Measurements from ENCODE around the gene CPED1. TPM values are rescaled to one million over a fixed set of nuclear protein-coding genes. Genes with fewer than 3 reads are reported as not detected.
"Not testable (repeated sequence)": the region's sequence is repeated elsewhere in the genome, so short reads cannot be mapped to it uniquely, and the experiment has no call there.

CPED1 gene
- total RNA-seq, 4 donors from 2014 or later = 7.4 to 19.6 (median 11.4) TPM

GRCh38 chr7:121178869-121179497 is 190.5 kb downstream of the CPED1 start:
- Histone ChIP-seq H3K4me3 (replicated peaks in 1 of 3) (no peak overlapping the region), H3K27ac (no peak overlapping the region), H3K9me3 (no peaks in the 10 kb centered on the region), H3K36me3 (no peaks in the 10 kb centered on the region), H3K27me3 (no peaks in the 10 kb centered on the region), H3K4me1 (no peaks in the 10 kb centered on the region)
- DNase-seq = no peak
- TF ChIP-seq POLR2A (IDR thresholded peaks at IDR 0.05) (no peak), CTCF (IDR thresholded peaks at IDR 0.05) (no peak)
- 75 to 85% methylated on average over 2 of the region's 2 CpGs for WGBS, 2 donors
- intact Hi-C loops (cut with DNase I) = no loop called here

- TF ChIP-seq POLR2A (IDR thresholded peaks at IDR 0.05) (no peak), CTCF (IDR thresholded peaks at IDR 0.05) (no peak)
- WGBS, 2 donors = 84 to 87% methylated on average over 4 of the region's 4 CpGs
Observed at GRCh38 chr7:121180436-121181063, 192.0 kb downstream of the CPED1 start.

GRCh38 chr7:121181357-121181756 is 192.8 kb downstream of the CPED1 start:
- 77 to 84% methylated on average over 1 of the region's 1 CpG for whole genome bisulfite sequencing, 2 donors
- no peaks in the 10 kb centered on the region for H3K9me3 ChIP-seq
- H3K4me3 ChIP-seq (replicated peaks in 1 of 3) = no peak overlapping the region
- intact Hi-C loops (cut with DNase I) = no loop called here
- H3K27me3 ChIP-seq = no peaks in the 10 kb centered on the region
- no peaks in the 10 kb centered on the region for H3K4me1 ChIP-seq
- H3K36me3 ChIP-seq = no peaks in the 10 kb centered on the region
- TF ChIP-seq CTCF (IDR thresholded peaks at IDR 0.05) (no peak), POLR2A (IDR thresholded peaks at IDR 0.05) (no peak)
- no peak overlapping the region for H3K27ac ChIP-seq
- DNase-seq = no peak

More at GRCh38 chr7:121180436-121181063, 192.0 kb downstream of the CPED1 start:
- H3K4me3 ChIP-seq (replicated peaks in 1 of 3) = no peak overlapping the region
- no peak overlapping the region for H3K27ac ChIP-seq
- no peak for DNase-seq
- H3K27me3 ChIP-seq = no peaks in the 10 kb centered on the region
- H3K9me3 ChIP-seq = no peaks in the 10 kb centered on the region
- no peaks in the 10 kb centered on the region for H3K36me3 ChIP-seq
- no peaks in the 10 kb centered on the region for H3K4me1 ChIP-seq
- intact Hi-C loops (cut with DNase I) = no loop called here

- Histone ChIP-seq H3K36me3 (no peaks in the 10 kb centered on the region), H3K27ac (no peak overlapping the region), H3K4me3 (replicated peaks in 1 of 3) (no peak overlapping the region), H3K9me3 (no peaks in the 10 kb centered on the region), H3K4me1 (no peaks in the 10 kb centered on the region), H3K27me3 (no peaks in the 10 kb centered on the region)
- DNase-seq = no peak
- intact Hi-C loops (cut with DNase I) = no loop called here
- TF ChIP-seq CTCF (IDR thresholded peaks at IDR 0.05) (no peak), POLR2A (IDR thresholded peaks at IDR 0.05) (no peak)
Observed at GRCh38 chr7:121182281-121182680, 193.8 kb downstream of the CPED1 start.

GRCh38 chr7:121182902-121183301 is 194.4 kb downstream of the CPED1 start:
- DNase-seq = no peak
- no peaks in the 10 kb centered on the region for H3K9me3 ChIP-seq

GRCh38 chr7:121183883-121184282 is 195.4 kb downstream of the CPED1 start:
- H3K27me3 ChIP-seq; H3K36me3 ChIP-seq; H3K27ac ChIP-seq; H3K9me3 ChIP-seq; intact Hi-C loops (cut with DNase I); DNase-seq; H3K4me1 ChIP-seq; H3K4me3 ChIP-seq (replicated peaks in 1 of 3): not testable (repeated sequence)
- 95 to 97% methylated on average over 4 of the region's 4 CpGs for WGBS, 2 donors

More at GRCh38 chr7:121182902-121183301, 194.4 kb downstream of the CPED1 start:
- Histone ChIP-seq H3K36me3 (no peaks in the 10 kb centered on the region), H3K27ac (no peak overlapping the region), H3K4me3 (replicated peaks in 1 of 3) (no peak overlapping the region), H3K4me1 (no peaks in the 10 kb centered on the region), H3K27me3 (no peaks in the 10 kb centered on the region)
- no peak for TF ChIP-seq POLR2A (IDR thresholded peaks at IDR 0.05)
- intact Hi-C loops (cut with DNase I) = no loop called here
